NOMO-1 treated with DMSO at 0.1 percent for 48 hours (cell line): ENCODE measurements around the gene BAHCC1.

Source experiments
- DNase-seq: peaks from one replicate; lab custom pipeline; 2025; ENCODE audit not compliant: unreplicated experiment; lab: John Stamatoyannopoulos, UW

Gene BAHCC1

DNA sequence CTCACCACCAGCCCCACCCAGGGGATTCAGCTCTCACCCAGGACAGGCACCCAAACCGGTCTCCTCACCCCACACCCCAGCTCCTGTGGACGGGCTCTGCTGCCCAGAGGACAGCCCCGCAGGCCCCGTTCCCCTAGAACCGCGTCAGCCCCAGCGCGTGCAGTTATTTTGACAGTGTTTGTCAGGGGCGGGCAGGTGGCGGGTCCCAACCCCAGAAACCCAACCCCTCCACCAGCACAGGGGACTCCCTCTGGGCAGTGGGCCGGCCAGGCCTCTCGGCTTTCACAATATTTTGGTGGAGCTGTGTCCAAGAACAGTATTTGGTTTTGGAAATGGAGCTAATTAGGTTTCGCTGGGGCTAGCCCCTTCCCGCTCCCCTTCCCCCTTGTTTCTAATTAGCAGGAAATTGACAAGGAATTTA, 44.8 kb downstream of the BAHCC1 start:
- DNase-seq: no peak

- peak; percentile 12 for DNase-seq
Measured at GRCh38 chr17:81440511-81441244, 45.4 kb downstream of the BAHCC1 start.

- no peak for DNase-seq
Measured at GRCh38 chr17:81442791-81443190, 47.5 kb downstream of the BAHCC1 start.

DNA sequence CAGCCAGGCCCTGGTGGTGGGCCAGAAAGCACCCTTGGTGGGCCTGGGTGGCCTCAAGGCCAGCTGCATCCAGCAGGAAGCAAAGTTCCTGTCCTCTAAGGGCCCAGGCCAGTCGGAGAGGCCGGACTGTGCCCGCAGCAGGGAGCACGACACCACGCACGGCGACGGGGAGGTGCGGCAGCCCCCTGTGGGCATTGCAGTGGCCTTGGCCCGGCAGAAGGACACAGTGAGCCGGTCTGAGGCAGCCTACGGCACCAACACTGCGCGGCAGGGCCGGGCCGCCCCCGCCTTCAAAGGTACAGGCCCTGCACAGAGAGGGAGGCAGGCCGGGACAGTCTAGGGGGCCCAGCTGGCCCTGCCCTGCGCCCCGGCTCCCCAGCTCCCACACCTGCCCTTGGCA, 48.0 kb downstream of the BAHCC1 start:
- DNase-seq: no peak

DNA sequence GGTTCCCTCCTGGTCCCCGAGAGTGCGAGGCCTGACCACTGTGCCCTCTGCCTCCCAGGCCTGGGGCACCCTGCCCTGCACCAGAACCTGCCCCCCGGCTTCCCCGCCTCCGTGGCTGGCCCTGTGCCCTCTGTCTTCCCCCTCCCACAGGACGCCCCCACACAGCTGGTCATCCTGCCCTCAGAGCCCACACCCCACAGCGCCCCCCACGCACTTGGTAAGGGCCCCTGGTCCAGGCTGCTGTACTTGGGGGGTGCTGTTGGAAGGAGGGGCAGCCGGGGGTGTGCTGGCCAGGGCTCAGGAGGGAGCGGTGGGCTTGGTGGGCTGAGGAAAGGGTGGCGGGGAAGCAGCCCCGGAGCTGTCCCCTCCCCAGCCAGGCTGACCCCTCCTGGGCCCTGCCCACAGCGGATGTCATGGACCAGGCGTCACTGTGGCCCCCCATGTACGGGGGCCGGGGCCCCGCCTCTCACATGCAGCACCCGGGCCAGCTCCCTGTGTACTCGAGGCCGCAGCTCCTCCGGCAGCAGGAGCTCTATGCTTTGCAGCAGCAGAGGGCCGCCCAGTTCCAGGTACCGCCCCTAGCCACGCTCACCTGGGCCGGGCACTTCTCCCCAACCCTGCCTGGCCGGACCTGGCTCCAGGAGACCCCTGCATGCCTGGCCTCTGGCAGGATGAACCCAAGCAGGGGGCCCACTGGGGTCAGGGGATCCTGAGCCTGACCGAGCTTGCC, 49.5 kb downstream of the BAHCC1 start:
- no peak for DNase-seq

DNA sequence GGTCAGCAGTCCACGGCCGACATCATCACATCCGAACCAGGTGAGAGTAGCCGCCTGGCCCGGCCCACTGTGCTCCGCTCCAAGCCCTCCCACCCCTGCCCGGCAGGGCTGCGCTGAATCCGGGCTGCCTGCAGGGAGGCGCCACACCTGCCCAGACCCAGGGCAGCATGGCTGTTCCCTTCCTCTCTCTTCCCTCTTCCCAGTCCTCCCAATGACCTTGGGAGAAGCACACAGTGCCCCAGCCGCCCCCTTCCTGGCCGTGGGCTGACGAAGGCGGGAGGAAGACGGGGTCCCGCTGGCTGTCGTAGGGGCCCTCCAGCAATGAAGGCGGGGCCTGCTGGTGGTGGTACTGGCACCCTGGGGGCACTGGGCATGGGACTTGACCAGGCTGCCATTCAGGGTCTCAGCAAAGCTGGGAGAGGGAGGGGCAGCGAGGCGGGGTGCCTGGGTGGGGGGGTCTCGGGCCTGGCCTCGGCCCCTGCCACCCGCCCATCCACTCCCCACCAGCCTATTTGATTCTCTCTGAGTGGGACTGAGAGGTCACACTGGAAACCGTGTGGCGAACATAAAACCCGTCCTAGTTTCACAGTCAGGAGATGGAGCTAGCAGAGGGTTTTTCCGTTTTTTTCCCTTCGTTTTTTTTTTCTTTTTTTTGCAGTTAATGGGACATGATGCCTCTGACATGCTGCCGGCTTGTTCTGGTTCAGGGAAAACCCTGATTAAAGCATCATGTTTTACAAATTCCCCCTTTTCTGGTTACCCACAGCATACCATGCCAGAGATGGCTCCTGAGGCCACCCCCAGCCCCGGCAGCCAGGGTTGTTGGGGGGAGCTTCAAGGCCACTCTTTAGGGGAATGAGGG, 50.6 kb downstream of the BAHCC1 start:
- DNase-seq: no peak

- no peak for DNase-seq
Measured at GRCh38 chr17:81447331-81447933, 52.2 kb downstream of the BAHCC1 start.

DNA sequence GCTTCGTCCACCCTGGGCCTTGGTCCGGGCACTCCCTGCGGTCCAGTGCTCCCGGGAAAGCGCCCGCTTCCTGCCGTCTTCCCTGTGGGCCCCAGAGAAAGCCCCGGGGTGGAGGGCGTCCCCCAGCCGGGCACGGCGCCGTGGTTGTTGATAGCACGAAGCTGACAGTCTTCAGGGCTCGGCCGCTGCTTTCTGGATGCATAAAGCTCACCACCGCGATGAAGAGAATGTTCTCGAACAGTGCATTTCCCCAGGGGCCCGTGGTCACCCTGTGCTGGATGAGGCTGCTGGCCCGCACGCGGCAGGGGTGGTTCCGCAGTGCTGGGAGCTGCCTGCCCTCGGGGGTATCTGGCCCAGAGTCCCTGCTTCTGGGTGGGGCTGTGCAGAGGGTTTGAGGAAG, 53.2 kb downstream of the BAHCC1 start:
- no peak for DNase-seq

GRCh38 chr17:81448950-81449349, 53.7 kb downstream of the BAHCC1 start:
- peak; percentile 19 for DNase-seq

GRCh38 chr17:81449351-81449750, 54.1 kb downstream of the BAHCC1 start:
- DNase-seq: no peak

DNA sequence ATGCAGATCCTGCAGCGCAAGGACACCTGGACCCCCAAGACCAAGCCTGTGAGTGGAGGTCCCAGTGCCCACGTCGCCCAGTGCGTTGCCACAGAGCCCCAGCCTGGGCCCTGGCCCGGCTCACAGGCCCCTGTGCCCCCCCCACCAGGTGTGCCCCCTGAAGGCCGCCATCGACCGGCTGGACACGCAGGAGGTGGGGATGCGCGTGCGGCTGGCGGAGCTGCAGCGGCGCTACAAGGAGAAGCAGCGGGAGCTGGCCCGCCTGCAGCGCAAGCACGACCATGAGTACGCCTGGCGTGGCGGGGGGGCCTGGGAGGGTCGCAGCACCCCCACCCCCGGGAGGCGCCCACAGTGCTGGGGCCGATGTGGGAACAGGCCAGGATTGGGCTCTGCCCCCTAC, 56.6 kb downstream of the BAHCC1 start:
- DNase-seq: no peak

DNA sequence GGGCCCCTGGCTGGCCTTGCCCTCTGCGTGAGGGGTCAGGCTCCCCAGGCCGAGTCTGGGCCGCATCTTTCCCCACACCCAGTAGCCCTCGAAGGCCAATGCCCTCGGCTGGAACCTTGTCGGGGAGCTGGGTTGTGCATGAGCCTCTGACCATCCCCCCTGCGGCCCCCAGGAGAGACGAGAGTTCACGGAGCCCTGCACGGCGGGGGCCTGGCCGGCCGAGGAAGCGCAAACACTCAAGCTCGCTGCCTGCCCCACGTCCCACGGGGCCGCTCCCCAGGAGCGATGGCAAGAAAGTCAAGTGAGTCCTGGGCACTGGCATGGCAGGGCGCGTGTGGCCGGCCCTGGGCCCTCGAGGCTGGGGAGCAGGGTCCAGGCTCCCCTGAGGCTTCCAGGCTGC, 57.3 kb downstream of the BAHCC1 start:
- DNase-seq: no peak

- no peak for DNase-seq
Measured at GRCh38 chr17:81453076-81453475, 57.8 kb downstream of the BAHCC1 start.

GRCh38 chr17:81453712-81454111, 58.5 kb downstream of the BAHCC1 start:
- DNase-seq: peak; percentile 61

DNA sequence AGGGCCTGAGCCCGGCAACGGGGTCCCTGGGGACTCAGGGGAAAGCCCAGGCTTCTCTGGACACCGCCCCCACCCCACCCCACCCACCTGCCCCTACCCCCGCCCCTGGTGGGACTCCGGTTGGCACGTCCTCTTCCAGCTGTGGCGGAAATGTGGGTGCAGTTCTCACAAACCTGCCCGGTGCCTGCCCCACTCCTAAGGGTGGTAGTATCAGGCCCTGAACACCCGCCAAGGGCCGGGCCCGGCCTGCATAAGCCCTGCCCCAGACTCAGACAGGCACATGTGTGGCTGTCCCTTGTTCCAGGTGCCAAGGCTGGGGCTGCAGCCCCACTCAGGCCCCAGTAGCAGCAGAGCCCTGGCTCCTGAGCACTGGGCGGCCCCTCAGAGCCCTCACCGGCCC, 59.2 kb downstream of the BAHCC1 start:
- no peak for DNase-seq

DNA sequence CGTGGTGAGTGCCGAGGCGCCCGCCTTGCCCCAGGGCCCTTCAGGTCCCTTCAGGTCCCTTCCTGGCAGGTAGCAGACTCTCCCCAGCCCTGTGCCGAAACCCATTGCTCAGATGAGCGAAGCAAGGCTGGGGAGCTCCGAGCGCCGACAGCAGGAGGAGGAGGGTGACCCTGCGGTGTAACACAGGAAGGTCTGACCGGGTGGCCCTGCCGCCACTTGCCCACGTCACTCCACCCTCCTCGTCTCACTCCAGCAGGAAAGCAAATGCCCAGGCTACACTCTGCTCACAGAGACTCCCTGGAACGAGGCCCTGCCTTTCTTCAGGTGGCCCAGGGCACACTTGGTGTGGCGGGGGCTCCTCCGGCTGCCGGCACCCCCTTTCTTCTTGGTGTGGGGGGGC, 60.1 kb downstream of the BAHCC1 start:
- DNase-seq: no peak

GRCh38 chr17:81456091-81456490, 60.8 kb downstream of the BAHCC1 start:
- DNase-seq: no peak

DNA sequence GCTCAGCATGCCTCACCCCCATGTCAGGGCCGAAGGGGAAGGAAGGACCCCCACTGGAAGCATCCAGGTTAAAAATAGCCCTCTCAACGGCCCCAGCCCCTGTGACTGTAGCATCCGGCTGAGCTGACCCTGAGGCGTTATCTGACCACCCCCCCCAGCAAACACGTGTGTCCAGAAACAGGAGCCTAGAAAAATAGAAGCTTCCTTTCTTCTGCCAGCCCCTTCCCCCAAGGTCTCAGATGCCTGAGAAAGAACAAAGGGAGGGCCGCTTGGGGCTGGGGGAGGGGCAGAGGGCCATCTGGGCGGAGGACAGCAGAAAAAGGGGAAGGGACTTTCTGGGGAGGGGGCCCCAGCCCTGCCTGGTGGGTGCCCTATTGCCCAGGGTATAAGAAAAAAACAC, 61.5 kb downstream of the BAHCC1 start:
- DNase-seq: no peak

DNA sequence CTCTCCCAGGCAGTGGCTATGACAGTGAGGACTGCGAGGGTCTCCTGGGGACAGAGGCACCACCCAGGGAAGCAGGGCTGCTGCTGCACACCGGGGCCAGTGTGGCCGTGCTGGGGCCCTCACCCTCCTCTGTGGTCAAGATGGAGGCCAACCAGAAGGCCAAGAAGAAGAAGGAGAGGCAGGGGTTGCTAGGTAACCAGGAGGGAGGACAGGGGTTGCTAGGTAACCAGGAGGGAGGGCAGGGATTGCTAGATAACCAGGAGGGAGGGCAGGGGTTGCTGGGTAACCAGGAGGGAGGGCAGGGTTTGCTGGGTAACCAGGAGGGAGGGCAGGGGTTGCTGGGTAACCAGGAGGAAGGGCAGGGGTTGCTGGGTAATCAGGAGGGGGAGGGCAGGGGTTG, 62.1 kb downstream of the BAHCC1 start:
- DNase-seq: no peak

DNA sequence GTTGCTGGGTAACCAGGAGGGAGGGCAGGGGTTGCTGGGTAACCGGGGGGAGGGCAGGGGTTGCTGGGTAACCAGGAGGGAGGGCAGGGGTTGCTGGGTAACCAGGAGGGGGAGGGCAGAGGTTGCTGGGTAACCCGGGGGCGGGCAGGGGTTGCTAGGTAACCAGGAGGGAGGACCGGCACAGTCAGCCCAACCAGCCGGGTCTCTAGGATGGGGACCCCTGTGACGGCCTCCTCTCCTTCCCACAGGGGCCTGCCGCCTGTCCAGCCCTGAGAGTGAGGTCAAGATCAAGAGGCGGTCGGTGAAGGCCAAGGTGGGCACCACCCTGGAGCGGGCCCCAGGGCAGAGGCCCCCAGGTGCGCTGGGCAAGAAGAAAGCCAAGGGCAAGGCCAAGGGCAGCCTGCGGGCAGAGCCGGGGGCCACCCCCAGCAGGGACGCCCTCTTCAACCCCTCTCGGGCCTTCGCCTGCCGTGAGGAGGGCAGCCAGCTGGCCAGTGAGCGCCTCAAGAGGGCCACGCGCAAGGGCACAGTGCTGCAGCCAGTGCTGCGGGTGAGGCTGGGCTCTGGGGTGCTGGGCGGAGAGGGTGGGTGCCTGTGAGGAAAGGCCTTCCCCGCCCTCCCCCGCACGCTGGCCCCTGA, 62.8 kb downstream of the BAHCC1 start:
- DNase-seq: no peak

DNA sequence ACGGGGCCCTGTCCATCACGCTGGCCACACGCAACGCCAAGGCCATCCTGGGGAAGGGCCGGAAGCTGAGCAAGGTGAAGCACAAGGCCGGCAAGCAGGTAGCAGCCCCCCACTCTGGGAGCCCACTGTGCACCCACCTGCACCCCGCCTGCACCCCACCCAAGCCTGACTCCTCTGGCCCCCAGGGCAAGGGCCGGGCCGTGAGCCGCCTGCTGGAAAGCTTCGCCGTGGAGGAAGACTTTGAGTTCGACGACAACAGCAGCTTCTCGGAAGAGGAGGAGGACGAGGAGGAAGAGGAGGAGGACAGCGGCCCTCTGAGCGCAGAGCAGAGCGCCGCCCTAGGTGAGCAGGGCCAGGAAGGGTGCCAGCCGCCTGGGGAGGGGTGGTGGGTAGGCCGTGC, 63.4 kb downstream of the BAHCC1 start:
- DNase-seq: no peak
